IMR-90 (cell line): ENCODE data around the gene FBXL13. TPM values are rescaled to one million over a fixed set of nuclear protein-coding genes. Genes with fewer than 3 reads are reported as not detected.

Experiments
- ATAC-seq: fragments of 200-7000 bp; cut with Tn5 transposase; 2 replicates; pipeline ENCODE4 v1.9.1; 2020; ENCODE audit warnings: low read depth, mild to moderate bottlenecking, moderate library complexity
- BruUV-seq: library from RNA; stranded (reverse); fragments of 400-500 nt; replicated peaks from 2 replicates; lab custom pipeline; 2021; lab: Mats Ljungman, UMichigan
- CTCF ChIA-PET: fragments of 300-600 bp; formaldehyde crosslinking; extraction: SDS; loops from one replicate; lab custom pipeline; 2021; ENCODE audit warnings: antibody characterized with exemption; lab: Yijun Ruan, JAX
- POLR2A ChIA-PET: fragments of 300-600 bp; sonication (Branson Sonifier 250); formaldehyde crosslinking; loops from one replicate; lab custom pipeline; 2022; ENCODE audit warnings: antibody characterized with exemption; ENCODE audit not compliant: unreplicated experiment; lab: Charles Lee
- DNase-seq: peaks from one replicate; pipeline ENCODE4 v3.0.0; 2013
- H2AFZ ChIP-seq: replicated peaks from 2 replicates; pipeline ENCODE3; 2013; ENCODE audit warnings: low read length, mild to moderate bottlenecking; ENCODE audit not compliant: poor library complexity
- H2AK5ac ChIP-seq: 2 replicates; pipeline ENCODE4 v1.6.1; 2013; ENCODE audit warnings: low read depth, low read length, inconsistent platforms
- H2AK9ac ChIP-seq: replicated peaks from 2 replicates; pipeline ENCODE3; 2013; ENCODE audit warnings: mild to moderate bottlenecking, low read depth, low read length, moderate library complexity; ENCODE audit not compliant: poor library complexity
- H2BK120ac ChIP-seq: 2 replicates; pipeline ENCODE4 v1.6.1; 2013; ENCODE audit warnings: low read depth, low read length, inconsistent platforms
- H2BK15ac ChIP-seq: 3 replicates; pipeline ENCODE4 v1.6.1; 2013; ENCODE audit warnings: low read depth, low read length, inconsistent platforms
- H2BK20ac ChIP-seq: 2 replicates; pipeline ENCODE4 v1.6.1; 2013; ENCODE audit warnings: low read depth, mild to moderate bottlenecking, inconsistent platforms, low read length, moderate library complexity
- H2BK5ac ChIP-seq: 2 replicates; pipeline ENCODE4 v1.6.1; 2013; ENCODE audit warnings: mild to moderate bottlenecking, low read depth, low read length, inconsistent platforms; ENCODE audit not compliant: poor library complexity, severe bottlenecking
- H3K14ac ChIP-seq: replicated peaks from 2 replicates; pipeline ENCODE4 v1.6.1; 2013; ENCODE audit warnings: low read depth, low read length, inconsistent platforms
- H3K18ac ChIP-seq: 2 replicates; pipeline ENCODE4 v1.6.1; 2013; ENCODE audit warnings: low read depth, low read length, control low read depth
- H3K23ac ChIP-seq: 2 replicates; pipeline ENCODE4 v1.6.1; 2013; ENCODE audit warnings: low read depth, low read length, inconsistent platforms
- H3K27ac ChIP-seq: 2 replicates; pipeline ENCODE4 v1.5.1; 2013; ENCODE audit warnings: mild to moderate bottlenecking, control low read depth, low read length; ENCODE audit not compliant: insufficient read depth
- H3K27me3 ChIP-seq: 2 replicates; pipeline ENCODE4 v1.6.1; 2013; ENCODE audit warnings: low read length; ENCODE audit not compliant: control insufficient read depth, insufficient read depth
- H3K36me3 ChIP-seq: 2 replicates; pipeline ENCODE4 v1.6.1; 2013; ENCODE audit warnings: low read length, mixed read lengths; ENCODE audit not compliant: control insufficient read depth, insufficient read depth
- H3K4ac ChIP-seq: 2 replicates; pipeline ENCODE4 v1.6.1; 2013; ENCODE audit warnings: low read depth, low read length, inconsistent platforms
- H3K4me1 ChIP-seq: 2 replicates; pipeline ENCODE4 v1.6.1; 2013; ENCODE audit warnings: low read length, mixed read lengths; ENCODE audit not compliant: control insufficient read depth, insufficient read depth
- H3K4me2 ChIP-seq: 2 replicates; pipeline ENCODE4 v1.6.1; 2013; ENCODE audit warnings: low read depth, mild to moderate bottlenecking, control low read depth, low read length, moderate library complexity
- H3K4me3 ChIP-seq: 2 replicates; pipeline ENCODE4 v1.5.1; 2013; ENCODE audit warnings: low read depth, mild to moderate bottlenecking, control low read depth, low read length, moderate library complexity; ENCODE audit not compliant: insufficient read depth
- H3K56ac ChIP-seq: 2 replicates; pipeline ENCODE4 v1.6.1; 2013; ENCODE audit warnings: low read length, inconsistent platforms; ENCODE audit not compliant: insufficient read depth; ENCODE audit errors: extremely low read depth
- H3K79me1 ChIP-seq, 2 experiments: 2 replicates each; pipeline ENCODE4 v1.6.1; 2013; ENCODE audit warnings: low read length in 2 of 2, inconsistent platforms in 1 of 2, low read depth in 1 of 2
- H3K9ac ChIP-seq: 2 replicates; pipeline ENCODE4 v1.6.1; 2013; ENCODE audit warnings: low read depth, low read length, control low read depth
- H3K9me1 ChIP-seq: 2 replicates; pipeline ENCODE4 v1.6.1; 2013; ENCODE audit warnings: low read length, inconsistent platforms; ENCODE audit not compliant: insufficient read depth
- H3K9me3 ChIP-seq: 2 replicates; pipeline ENCODE4 v1.6.1; 2013; ENCODE audit warnings: low read length; ENCODE audit not compliant: control insufficient read depth, insufficient read depth
- H4K20me1 ChIP-seq: 2 replicates; pipeline ENCODE4 v1.6.1; 2013; ENCODE audit warnings: low read length, inconsistent platforms; ENCODE audit not compliant: insufficient read depth
- H4K5ac ChIP-seq: 2 replicates; pipeline ENCODE4 v1.6.1; 2013; ENCODE audit warnings: mild to moderate bottlenecking, low read depth, low read length, control low read depth
- H4K8ac ChIP-seq, 2 experiments: 2 replicates each; pipeline ENCODE4 v1.6.1; 2013; ENCODE audit warnings: low read depth in 2 of 2, low read length in 2 of 2, control low read depth in 1 of 2, inconsistent platforms in 1 of 2
- H4K91ac ChIP-seq: 2 replicates; pipeline ENCODE4 v1.6.1; 2013; ENCODE audit warnings: low read depth, low read length, inconsistent platforms; ENCODE audit not compliant: insufficient read depth
- MXI1 ChIP-seq: IDR thresholded peaks from 2 replicates; pipeline ENCODE4 v1.6.1; 2012; ENCODE audit warnings: low read depth, mild to moderate bottlenecking, low read length, moderate library complexity, borderline replicate concordance
- RFX5 ChIP-seq: IDR thresholded peaks from 2 replicates; pipeline ENCODE4 v1.8.0; 2012; ENCODE audit warnings: low read depth, mild to moderate bottlenecking, low read length, moderate library complexity
- SMC3 ChIP-seq: fragments of 150-350 bp; IDR thresholded peaks from 2 replicates; pipeline ENCODE4 v1.6.1; 2016; ENCODE audit warnings: low read depth, mild to moderate bottlenecking, antibody characterized with exemption, low read length, moderate library complexity
- WGBS, 2 experiments: methylation state at CpG; one replicate each; pipeline versions ENCODE4 v1.1.5 to v1.1.7; 2013; ENCODE audit warnings: missing lambda C conversion rate in 2 of 2; ENCODE audit not compliant: insufficient read length in 1 of 2; ENCODE audit errors: extremely low coverage in 2 of 2; 5-methylcytosine and 5-hydroxymethylcytosine counted together
- dilution Hi-C: fragments of 300-500 bp; cut with HindIII; formaldehyde crosslinking; loops from one replicate; pipeline ENCODE4 v1.14.3; 2018; ENCODE audit warnings: low sequenced_read_pairs; ENCODE audit not compliant: unreplicated experiment
- in situ Hi-C: fragments of 300-500 bp; cut with MboI; formaldehyde crosslinking; loops from 3 replicates; pipeline ENCODE4 v1.14.3; 2019; ENCODE audit warnings: low sequenced_read_pairs, inconsistent platforms, mixed read lengths
- intact Hi-C: fragments of 100-400 bp; cut with micrococcal nuclease; formaldehyde crosslinking; loops from 2 replicates; pipeline ENCODE4 v1.10.0; 2022
- polyA plus RNA-seq, 3 experiments: library from polyadenylated mRNA; depleted of rRNA; stranded (reverse); fragments of >200 nt; gene quantifications; 2 replicates each; pipeline ENCODE4 v1.2.3, GENCODE V29; 2012; ENCODE audit warnings: low replicate concordance in 1 of 3
- total RNA-seq: library from RNA; depleted of rRNA; stranded (reverse); fragments of >200 nt; gene quantifications from 2 replicates; pipeline ENCODE4 v1.2.3, GENCODE V29; 2012

Gene FBXL13
- total and polyA plus RNA-seq, 2 of the 4 experiments (the other 2 are of a cell fraction), result 0.24 to 0.36 TPM

DNA sequence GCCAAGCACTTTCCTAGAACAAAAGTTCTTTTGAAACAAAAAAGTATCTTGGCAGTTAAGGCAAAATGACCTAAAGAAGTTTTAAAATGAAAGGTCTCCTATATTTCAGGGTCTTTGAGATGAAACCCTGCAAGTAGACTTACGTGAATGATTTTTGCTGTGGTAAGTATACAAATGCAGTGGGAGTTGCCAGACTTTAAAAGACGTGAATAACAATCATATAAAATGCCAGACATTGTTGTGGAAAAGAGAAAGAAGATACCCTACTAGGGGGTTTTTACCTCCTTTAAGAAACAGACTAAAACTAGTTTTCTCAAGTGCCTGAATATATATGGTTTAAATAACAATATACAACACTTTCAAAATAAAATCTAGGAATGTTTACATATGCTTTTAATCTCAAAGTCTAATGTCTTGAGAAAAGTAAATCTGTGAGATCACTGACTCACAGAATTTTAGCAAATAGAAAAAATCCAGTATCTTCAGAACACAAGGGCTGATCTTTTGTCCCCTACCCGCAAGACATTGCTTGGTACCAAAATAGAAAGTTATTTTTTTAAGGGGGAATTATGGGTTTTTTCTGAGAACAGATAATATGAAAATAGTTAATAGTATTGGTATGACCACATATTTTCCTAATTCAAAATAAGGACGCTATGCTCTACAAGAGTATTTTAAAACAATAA lies 132.3 kb downstream of the FBXL13 start:
- Histone ChIP-seq H3K9me1 (peaks cover 6% of the 10 kb centered on the region; the same call in 1 of the 2 replicates), H2AK5ac (no peak overlapping the region), H3K9ac (no peak overlapping the region), H3K4me3 (no peak overlapping the region), H4K91ac (no peak overlapping the region), H3K14ac (no peak overlapping the region), H3K27me3 (no peaks in the 10 kb centered on the region), H2AK9ac (no peak overlapping the region), H2BK20ac (no peak overlapping the region), H2BK15ac (no peak overlapping the region), H3K4me2 (no peak overlapping the region), H2AFZ (no peak overlapping the region), H3K18ac (no peak overlapping the region), H3K23ac (no peak overlapping the region), H3K9me3 (no peaks in the 10 kb centered on the region), H3K36me3 (peaks cover 16% of the 10 kb centered on the region), H4K20me1 (no peaks in the 10 kb centered on the region), H3K27ac (no peak overlapping the region), H4K8ac (no peak overlapping the region), H4K5ac (no peak overlapping the region), H3K4ac (no peak overlapping the region), H2BK5ac (no peak overlapping the region), H3K79me1 (peaks cover 9 to 15% of the 10 kb centered on the region in 2 experiments; a peak in 3 of 4 replicates), H3K56ac (no peak overlapping the region), H2BK120ac (no peak overlapping the region), H3K4me1 (peaks cover 2% of the 10 kb centered on the region; the same call in 1 of the 2 replicates)
- ATAC-seq (no peak), DNase-seq (no peak)
- ChIA-PET POLR2A (no interaction called here), CTCF (no interaction called here)
- no TSS peak for BruUV-seq
- no CpG with 5 or more reads among the region's 4 CpGs for WGBS, 2 experiments
- TF ChIP-seq RFX5, result no peak
- TF ChIP-seq SMC3, result no peak
- no peak for TF ChIP-seq MXI1
- dilution Hi-C loops (no loop called here), in situ Hi-C loops (no loop called here), intact Hi-C loops (no loop called here)
